Activated CD8-positive, alpha-beta memory T cell treated with anti-CD3 and anti-CD28 coated beads for 36 hours (primary cell): ENCODE results near the gene EPGN. TPM values are rescaled to one million over a fixed set of nuclear protein-coding genes. Genes with fewer than 3 reads are reported as not detected.
"Not testable (repeated sequence)": the region's sequence is repeated elsewhere in the genome, so short reads cannot be mapped to it uniquely, and the experiment has no call there.

Experiments
- CTCF ChIA-PET: fragments of 350-600 bp; sonication (Branson Sonifier 250); formaldehyde crosslinking; loops from one replicate; lab custom pipeline; 2021; ENCODE audit warnings: antibody characterized with exemption; lab: Charles Lee
- POLR2A ChIA-PET: fragments of 350-600 bp; sonication (Branson Sonifier 250); formaldehyde crosslinking; loops from one replicate; lab custom pipeline; 2021; ENCODE audit warnings: antibody characterized with exemption; lab: Charles Lee
- total RNA-seq, 2 experiments: library from RNA; stranded (reverse); gene quantifications; one replicate each; pipeline ENCODE4 v1.2.3, GENCODE V29; 2021

The EPGN gene
- total RNA-seq, 2 experiments from 2014 or later, result not detected

DNA sequence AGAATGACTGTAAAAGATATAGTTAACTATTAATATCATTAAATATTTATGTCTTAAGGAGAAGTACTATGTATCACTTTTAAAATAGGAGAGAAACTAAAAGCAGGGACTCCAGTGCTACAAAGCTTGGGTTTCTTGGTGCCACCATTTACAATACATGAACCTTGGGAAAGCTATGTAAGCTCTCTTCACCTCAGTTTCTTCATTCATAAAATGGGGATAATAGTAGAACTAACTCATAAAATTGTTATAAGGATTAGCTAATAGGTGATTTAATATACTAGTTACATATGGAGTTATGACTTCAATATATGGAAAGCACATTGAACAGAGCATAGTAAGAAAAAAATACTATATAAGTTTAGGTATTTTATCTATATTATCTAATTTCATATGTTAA, 23.7 kb downstream of the EPGN start:
- ChIA-PET POLR2A (no interaction called here), CTCF (no interaction called here)

DNA sequence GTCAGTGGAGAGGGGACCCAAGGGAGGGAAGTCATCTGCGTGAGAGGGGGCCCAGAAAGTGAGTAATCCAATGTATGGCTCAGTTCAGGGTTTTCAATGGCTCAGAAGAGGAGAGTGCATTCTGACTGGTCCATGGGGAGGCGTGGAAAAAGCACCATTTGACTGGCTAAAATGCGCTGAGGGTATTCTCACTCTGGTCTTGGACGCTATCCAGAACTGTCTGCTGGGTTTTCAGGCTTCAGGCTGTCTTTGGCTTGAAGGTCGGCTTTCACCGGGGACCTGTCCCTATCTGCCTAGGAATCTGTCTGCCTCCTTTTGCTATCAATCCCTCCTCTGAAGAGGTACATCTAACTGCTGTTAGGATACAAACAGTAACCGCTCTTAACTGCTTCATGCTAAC, 26.4 kb downstream of the EPGN start:
- POLR2A ChIA-PET, result no interaction called here
- CTCF ChIA-PET, result no interaction called here

DNA sequence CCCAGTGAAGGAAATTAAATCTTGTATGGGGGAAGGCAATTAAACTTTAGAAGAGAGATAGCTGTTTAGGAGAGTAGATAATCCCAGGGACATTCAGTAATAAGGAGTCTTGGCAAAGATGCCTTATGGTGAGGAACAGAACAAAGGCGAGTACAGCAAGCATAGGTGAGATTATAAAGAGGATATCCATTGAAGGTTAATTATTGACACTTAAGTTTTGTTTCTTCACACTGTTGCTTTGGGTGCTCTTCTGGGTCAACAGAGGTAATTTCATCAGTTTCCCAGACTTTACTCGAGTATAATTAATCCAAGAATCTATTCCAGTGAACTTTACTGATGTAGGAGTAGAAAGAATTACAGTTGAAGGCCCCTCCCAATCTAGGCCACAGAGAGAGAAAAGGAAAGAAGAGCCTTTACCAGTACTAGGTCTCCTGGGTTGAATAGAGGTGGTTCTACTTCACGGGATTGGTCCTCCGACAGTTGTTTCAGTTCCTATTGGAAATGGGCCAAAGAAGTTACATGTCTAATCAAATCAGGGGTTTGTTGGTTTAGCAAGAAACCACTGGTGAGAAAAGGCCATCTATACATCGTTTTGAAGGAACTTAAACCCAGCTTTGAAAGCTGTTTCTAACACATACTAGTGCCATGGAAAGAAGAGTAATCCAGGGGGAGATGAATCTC, 27.2 kb downstream of the EPGN start:
- ChIA-PET POLR2A (no interaction called here), CTCF (no interaction called here)

DNA sequence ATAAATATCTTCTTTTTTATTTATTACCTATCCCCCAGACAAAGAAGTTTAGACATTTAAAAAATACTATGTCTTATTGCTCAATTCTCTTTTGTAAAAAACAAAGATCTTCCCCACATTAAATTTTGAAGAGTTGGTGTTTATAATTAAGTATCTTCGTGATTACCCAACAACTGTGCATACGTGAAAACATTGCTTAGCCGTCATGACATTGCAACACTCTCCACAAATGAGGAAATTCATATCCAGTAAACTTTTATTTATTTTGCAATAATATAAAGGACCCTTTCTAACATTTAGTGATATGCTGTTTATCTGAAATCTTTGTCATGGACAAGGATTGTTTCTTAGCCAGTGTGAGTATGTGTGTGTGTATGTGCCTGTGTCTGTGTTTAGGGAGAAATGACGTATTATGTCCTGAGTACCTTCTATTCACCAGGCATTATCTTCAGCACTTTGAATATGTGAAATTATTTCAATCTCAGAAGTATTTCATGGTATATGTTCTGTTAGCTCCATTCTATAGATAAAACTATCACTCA, 30.6 kb downstream of the EPGN start:
- ChIA-PET POLR2A (no interaction called here), CTCF (no interaction called here)

DNA sequence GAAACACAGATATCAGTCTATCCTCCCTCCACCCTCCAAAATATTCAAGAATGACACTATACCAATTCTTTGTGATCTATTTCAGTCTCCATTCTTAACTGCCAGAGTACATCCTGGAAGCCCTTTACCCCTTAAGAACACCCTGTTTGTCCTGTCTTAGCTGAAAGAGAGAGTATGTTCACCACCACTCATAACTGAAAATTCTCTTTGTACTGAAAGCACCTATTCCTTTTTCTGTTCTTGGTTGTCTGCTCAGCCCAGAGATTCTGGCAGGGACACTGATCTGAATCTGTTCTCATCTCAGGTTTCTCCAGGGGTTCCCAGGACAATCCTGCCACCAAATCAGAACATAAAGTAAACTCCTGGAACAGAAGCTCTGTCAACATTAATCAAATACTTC, 31.2 kb downstream of the EPGN start:
- POLR2A ChIA-PET, result no interaction called here
- CTCF ChIA-PET, result no interaction called here

DNA sequence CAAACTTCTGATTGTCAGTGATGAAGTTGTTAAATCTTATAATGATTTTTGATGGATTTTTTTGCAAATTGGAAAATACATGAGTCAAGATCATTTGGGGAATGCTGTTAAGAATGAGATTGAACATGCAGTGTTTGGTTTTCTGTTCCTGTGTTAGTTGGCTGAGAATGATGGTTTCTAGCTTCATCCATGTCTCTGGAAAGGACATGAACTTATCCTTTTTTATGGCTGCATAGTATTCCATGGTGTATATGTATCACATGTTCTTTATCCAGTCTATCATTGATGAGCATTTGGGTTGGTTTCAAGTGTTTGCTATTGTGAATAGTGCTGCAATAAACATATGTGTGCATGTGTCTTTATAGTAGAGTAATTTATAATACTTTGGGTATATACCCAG, 32.2 kb downstream of the EPGN start:
- CTCF ChIA-PET, result not testable (repeated sequence)

DNA sequence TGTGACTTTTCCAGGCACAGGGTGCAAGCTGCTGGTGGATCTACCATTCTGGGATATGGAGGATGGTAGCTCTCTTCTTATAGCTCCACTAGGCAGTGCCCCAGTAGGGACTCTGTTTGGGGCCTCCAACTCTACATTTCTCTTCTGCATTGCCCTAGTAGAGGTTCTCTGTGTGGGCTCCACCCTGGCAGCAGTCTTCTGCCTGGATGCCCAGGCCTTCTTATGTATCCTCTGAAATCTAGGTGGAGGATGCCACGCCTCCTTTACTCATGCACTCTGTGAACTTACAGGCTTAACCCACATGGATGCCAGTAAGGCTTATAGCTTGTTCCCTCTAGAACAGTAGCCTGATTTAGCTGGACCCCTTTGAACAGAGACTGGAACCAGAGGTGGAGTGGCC, 35.8 kb downstream of the EPGN start:
- ChIA-PET CTCF (no interaction called here), POLR2A (no interaction called here)

More for the DNA sequence above, 32.2 kb downstream of the EPGN start:
- POLR2A ChIA-PET, result not testable (repeated sequence)

DNA sequence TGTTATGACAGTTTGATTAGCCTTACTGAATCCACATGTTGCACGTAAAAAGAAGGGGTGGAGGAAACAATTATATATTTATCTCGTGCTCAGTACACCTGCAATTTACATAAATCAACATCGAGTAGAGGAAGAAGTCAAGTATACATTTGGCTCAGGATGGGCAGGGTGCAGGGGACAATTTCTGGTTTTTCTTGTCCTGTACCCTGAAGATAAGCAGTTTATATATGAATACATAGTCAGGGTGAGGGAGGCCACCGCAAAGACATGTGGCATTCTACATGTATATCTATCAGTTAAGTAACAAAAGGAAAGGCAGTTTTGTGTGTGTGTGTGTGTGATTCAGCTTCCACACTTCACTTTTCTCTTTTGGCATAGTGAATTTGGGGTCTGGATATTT, 45.6 kb downstream of the EPGN start:
- CTCF ChIA-PET, result no interaction called here
- POLR2A ChIA-PET, result no interaction called here

DNA sequence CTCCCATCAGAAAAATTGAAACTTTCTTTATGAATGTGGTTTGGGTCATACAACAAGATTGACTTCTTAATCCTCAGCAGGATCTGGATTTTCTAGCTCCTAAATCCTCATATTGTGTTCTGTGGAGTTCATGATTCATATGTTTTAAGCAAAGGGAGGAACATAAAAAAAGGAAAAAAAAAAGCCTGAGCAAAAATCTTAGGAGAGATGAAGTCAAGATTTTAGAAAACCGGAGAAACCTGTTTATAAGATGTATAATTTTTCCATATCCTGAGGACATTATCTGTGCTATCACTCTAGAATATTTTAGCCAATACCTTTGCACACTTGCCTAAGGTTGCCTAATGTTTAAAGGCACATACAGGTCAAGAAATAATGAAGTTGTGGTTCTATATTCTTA, 49.7 kb downstream of the EPGN start:
- ChIA-PET POLR2A (no interaction called here), CTCF (no interaction called here)

DNA sequence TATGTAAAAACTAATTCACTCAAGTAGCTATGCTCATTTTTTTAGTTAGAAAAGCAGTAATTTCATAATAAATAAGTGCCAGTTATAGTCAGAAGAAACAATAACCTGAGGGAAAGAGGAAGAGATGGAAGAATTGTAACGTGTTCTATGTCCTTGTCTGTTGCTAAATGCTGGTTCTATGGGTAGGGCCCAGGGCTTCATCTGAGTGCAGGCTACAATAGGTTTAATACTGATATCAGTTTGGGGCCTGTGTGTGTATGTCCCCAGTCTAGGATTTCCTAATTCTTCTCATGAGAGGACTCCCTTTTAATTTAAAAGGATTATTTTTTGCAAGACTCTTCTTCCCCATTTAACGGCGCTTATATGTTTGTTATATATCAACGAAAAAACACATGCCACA, 53.4 kb downstream of the EPGN start:
- POLR2A ChIA-PET, result no interaction called here

DNA sequence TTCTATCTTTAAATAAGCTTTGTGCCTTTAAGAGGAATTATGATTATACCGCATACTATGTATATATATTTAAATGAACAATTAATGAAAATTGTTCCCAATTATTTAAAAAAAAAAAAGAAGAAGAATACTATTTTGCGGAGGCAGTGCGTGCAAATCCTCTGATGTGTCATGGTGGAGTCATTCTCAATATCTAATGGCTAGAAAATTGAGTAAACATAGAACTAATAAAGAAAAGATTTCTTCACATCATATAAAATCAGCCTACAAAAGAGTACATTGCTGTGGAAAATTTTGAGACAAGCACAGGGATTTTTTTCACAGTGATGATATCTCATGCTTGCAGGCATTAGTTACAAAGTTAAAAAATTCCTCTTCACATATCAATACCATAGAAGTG, 54.1 kb downstream of the EPGN start:
- ChIA-PET POLR2A (no interaction called here), CTCF (no interaction called here)

More for the DNA sequence above, 53.4 kb downstream of the EPGN start:
- CTCF ChIA-PET, result no interaction called here

DNA sequence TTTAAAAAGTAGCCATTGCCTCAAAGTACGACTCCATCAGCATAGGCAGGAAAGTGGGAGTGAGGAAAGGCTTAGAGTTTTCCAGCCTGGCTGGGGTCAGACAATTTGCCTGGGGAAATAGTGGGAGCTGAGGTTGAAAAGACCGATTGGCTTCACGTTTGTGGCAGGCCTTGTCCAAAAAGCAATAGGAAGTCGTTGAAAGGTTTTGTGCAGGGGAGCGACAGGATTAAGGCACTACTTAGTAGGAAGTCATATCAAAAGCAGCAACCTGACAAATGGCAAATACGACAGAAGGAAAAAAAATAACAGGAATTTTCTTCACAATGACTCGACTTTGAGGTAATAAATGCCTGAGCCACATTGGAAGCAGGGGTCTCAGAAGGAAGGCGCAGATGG, 56.0 kb downstream of the EPGN start:
- CTCF ChIA-PET, result no interaction called here
- POLR2A ChIA-PET, result no interaction called here

DNA sequence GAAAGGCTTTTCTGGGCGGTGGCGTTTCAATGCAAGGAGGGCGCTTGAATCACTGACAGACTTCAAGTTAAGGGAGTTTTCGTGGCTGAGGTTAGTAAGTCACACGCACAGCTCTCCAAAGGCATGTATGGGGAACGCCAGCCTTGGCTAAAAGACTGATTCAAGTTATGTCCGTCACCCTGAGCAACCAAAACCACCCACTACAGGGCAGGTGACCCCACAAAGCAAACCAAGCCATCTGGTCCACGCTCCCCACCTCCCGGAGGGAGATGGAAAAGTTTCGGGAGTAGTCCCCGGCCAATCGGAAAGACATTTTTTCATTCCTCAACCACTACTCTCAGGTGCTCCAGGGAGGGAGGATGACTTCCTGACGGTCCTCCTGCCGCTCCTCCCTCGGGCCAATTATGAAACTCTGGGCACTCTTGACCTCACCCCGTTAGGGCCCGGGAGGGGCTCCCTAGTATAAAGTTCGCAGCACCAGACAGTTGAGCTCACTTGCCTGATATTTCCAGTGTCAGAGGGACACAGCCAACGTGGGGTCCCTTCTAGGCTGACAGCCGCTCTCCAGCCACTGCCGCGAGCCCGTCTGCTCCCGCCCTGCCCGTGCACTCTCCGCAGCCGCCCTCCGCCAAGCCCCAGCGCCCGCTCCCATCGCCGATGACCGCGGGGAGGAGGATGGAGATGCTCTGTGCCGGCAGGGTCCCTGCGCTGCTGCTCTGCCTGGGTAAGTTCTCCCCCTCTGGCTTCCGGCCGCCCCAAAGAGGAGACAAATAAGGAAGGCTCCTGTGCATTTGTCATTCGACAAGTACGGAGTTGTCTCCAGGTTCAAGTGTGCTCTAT, 56.6 kb downstream of the EPGN start, which contains the start of gene EREG:
Gene EREG (plus strand): TSS at position 494 of the 840 bp plus-strand sequence. CDS start 164 bp downstream, at position 658.
- CTCF ChIA-PET, result no interaction called here
- POLR2A ChIA-PET, result no interaction called here

DNA sequence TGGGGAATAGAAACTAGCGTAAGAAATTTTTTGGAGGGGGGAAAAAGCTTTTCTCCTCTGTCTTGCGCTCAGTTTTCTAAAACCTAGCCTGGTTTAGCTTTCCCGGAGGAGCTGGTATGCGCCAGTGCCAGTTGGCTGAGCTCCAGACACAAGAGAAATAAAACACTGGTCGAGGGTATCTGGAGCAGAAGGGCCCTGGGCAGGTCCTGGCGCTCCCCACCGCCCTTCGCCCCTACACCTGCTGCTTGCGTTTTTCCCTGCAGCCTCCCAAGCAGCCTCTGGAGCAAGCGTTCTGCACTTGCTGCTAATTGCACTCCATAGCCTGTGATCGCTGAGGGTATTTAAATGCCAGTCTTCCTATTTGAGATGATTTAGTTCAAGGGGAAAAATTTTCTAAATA, 57.5 kb downstream of the EPGN start:
- CTCF ChIA-PET, result no interaction called here
- POLR2A ChIA-PET, result no interaction called here

Other genes starting within 250 kb of the EPGN start
- not detected for gene CXCL2, start 209.3 kb upstream of the EPGN start, total RNA-seq
- gene MTHFD2L, start 150.4 kb upstream of the EPGN start, total RNA-seq, result 1 to 10 TPM; 8.6 to 9.3 TPM
- not detected for gene EREG, start 56.7 kb downstream of the EPGN start, total RNA-seq
- gene AREG, start 136.7 kb downstream of the EPGN start, total RNA-seq, result under 1 TPM in 1 of 2 experiments, not detected in 1; 0.65 TPM